Activated CD4-positive, CD25-positive, alpha-beta regulatory T cell treated with anti-CD3 and anti-CD28 coated beads, Interleukin-2, amount 50 U/mL, for 24 hours (primary cell): ENCODE measurements around the gene AFAP1.
A peak's percentile ranks its signal among the peaks of the same experiment; 100 is the strongest.

Experiments used
- ATAC-seq, 2 donors: fragments of 150-1000 bp; cut with Tn5 transposase; one replicate each; pipeline ENCODE4 v1.10.0; 2021; ENCODE audit warnings: mild to moderate bottlenecking in 1 of 2, moderate library complexity in 1 of 2

The AFAP1 gene

DNA sequence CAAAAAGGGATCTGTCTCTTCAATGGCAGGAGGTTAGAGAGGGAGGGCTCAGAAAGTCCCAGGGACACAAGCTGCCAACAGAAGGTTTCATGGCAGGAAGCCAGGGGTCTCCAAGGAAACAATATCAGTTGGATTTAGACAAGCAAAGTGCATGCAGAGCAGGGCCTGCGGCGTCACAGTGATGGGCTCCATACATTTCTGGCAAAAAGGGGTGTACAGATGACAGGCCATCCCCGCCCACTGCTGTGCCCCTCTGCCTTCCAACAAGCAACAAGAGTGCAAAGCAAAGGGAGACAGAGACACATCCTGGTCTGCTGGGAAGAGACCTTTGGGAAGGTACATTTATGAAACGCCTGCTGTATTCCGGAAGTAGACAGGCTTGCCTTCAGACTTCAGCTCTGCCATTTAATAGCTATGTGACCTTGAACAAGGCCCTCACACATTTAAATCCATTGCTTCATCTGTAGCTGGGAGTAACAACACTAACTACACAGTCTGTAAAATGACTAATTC, 121.2 kb downstream of the AFAP1 start:
- ATAC-seq = no peak

DNA sequence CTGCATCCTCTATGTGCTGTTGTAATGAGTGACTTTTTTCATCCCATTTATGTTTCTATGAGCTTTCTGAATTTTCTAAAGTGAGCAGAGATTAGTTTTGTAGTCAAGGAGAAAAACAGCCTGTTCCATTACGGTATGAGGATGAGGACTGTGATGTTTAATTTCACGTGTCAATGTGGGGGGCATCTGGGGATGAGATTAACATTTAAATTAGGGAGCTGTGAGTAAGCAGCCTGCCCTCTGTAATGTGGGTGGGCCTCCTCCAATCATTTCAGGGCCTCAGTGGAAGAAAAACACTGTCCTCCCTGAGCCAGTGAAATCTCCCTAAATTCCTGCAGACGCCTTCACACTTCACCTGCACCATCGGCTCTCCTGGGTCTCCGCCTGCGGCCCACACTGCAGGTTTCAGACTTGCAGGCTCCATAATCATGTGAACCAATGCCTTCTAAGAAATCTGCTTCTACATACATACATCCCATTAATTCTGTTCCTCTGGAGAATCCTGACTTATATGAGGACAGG, 121.7 kb downstream of the AFAP1 start:
- ATAC-seq = no peak

DNA sequence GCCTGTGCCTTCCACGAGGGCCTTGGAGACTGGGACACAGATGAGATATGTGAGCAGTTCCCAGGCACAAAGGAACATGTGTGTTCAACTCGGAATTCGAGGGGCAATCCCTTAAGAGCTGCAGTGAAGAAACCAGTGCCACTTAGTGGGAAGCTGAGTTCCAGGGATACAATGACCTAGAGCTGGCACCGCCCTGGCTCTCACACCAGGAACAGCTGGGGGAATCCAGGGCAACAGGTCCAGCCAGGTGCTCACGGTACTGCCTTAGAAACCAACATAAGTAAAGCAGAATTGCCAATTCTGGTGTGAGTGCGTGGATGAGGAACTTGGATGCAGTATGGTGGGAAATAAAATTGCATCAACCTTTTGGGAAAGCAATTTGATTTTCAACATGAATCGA, 122.9 kb downstream of the AFAP1 start:
- no peak for ATAC-seq

DNA sequence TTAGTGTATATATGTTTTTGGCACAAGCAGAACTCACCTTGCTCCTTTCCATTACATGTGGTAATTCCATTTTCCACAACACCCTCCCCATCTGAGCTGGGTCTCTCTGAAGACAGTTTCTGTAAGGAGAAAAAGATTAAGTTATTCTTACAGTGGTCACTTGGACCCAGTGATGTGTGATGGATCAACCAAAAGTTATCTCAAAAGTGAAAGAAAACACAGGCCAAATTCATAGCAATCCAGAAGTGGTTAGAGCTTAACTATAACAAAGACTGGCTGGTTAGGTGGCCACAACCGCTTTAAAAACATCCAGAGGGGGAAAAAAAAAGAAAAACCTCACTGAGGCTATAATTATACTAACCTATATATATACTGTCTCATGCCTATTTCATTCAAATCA, 123.7 kb downstream of the AFAP1 start:
- ATAC-seq = no peak

DNA sequence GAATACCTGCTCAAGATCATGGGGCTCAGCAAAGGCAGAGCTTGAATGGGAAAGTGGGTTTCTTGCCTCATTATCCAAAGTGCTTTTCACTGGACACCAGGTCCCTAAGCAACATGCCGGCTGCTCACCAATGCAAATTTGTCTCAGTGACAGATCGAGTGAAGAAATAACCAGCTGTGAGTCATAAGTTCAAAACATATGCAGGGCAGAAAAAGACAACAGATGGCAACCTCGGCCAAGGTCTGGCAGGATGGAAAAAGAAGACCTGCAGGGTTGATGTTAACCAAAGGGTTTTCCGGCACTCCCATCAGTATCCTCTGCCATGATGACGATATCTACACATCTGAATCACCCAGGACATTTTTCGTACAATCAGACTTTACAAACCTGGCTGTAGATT, 124.1 kb downstream of the AFAP1 start:
- ATAC-seq = no peak

DNA sequence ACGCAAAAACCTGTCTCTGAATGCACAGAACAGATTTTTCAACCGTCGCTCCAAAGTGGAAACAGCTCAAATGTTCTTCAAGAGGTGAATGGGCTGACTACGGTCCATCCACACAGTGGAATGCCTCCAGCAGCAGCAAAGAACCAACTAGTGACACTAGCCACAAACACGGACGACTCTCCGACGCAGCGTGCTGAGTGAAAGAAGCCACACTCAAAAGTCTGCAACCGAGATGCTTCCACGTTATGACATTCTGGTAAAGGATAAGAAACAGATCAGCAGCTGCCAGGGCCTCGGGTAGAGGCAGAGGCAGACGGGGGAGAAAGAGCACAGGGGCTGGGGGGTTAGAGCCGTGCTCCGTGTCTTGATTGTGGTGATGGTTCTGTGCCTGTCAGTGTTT, 125.2 kb downstream of the AFAP1 start:
- ATAC-seq = no peak

DNA sequence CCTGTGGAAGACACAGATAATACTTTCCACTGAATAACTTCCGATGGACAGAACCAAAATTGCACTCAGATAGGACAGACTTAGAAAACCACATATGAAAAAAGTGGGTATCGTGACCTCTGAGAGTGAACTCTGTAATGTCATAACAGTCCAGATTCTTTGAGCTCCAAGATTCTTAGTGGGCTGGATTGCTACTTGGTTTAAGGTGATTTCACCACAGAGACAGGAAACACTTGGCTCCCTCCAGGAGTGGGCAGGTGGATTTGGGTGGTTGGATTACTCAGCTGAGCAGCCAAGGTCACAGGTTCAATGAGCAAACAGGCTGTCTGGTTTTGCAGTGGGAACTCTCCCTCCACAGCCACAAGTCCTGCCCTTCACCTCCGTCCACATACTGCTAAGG, 126.0 kb downstream of the AFAP1 start:
- ATAC-seq = peak; percentile 33 to 46

DNA sequence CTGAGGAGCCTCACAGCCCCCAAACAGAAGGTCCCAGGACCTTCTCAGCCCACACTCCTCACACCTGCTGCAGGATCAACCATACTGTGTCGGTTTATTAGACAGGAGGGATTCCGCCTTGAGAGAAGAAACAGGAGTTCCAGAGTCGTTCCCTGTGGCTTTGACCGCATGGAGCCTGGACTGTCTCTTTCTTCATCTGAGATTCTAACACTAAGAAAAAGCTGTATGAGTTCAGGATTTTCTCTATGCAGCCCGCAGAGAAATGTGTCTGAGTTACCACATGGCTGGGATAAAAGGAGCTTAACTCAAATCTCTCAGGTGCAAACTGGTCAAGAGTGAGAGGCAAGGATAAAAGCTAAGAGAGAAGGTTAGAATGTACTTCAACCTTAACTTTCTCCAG, 126.7 kb downstream of the AFAP1 start:
- ATAC-seq = no peak

DNA sequence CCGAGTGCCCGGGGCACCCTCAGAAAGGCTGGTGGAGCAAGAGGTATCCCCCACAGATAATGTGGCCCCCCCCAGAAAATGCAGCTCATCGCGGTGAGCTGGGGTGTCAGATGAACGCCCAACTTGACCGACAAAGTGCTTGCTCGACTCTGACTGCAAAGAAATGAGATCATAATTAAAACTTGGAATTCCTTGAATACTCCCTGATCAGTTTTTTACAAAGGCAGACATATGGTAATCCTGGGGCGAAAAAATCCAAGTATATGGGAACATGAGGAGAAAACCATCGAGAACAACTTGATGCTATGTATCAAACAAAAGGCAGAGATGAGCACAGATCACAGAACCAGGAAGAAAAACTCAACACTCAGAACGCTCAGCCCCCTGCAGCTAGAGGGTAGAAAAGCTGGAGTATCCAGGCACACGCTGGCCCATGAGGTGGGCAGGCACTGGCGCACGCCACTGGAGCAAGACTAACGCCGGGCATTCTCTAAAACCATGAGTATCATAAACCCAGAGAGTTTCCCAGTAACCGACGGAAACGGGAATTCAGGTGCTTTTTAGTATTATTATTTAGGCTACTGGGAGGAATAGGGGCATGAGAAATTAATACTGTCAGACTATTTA, 127.3 kb downstream of the AFAP1 start:
- ATAC-seq = no peak

DNA sequence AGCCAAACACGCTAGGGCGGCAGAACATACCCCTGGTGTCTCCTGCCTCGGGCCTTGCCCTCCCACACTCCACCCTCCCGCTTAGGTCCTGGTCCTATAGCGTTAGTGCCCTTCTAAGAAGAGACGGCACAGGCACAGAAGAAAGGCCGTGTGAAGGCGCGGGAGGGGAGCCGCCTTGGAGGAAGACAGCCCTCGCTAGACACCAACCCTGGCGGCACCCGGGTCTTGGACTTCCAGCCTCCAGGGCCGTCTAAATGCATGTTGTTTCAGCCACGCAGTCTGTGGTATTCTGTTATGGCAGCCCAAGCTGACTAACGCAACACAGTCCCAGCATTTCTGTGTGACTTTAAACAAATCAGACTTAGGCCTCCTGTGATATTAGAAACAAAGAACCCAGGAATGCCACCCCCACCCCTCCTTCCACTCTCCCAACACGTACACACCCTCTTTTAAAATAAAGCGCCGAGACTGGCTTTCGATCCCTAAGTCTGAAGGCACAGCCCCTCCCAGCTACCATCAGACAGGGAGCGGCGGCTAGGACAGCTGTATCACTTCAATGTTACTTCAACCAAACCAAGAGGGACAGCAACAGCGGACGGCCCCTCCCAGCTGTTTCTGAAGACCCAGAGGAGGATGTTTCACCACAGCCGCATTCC, 128.0 kb downstream of the AFAP1 start:
- no peak for ATAC-seq

DNA sequence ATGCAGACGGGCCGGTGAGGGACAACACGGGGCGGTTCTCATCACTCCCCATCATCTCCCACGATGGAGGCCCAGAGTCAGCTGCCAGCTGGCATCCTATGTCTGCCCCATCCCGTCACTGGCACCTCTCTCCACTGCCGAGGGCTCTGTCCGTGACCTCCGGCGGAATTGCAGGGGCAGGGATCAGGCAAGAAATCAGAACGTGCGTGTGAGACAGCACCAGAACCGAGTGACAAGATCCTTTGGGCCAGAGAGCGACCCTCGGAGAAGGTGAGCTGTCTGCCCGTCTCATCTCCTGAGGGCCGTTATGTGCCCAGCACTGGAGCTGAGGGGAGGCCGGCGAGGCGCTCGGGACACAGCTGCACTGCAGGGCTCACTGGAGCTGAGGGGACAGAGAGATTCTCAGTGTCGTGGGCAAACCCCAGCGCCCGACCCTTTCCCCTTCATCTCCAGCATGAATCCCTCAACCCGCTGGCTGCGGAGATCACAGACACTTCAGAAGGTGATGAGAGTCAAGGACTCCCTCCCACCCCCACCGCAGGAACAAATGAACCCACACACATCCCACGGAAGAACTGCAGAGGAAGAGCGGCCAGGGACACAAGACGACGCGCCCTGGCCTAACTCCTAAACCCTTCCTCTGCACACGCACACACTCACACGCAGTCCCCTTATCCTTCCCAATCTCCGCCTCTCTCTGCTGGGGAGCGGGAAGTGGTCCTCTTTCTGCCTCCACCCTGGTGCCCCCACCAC, 128.7 kb downstream of the AFAP1 start:
- no peak for ATAC-seq

DNA sequence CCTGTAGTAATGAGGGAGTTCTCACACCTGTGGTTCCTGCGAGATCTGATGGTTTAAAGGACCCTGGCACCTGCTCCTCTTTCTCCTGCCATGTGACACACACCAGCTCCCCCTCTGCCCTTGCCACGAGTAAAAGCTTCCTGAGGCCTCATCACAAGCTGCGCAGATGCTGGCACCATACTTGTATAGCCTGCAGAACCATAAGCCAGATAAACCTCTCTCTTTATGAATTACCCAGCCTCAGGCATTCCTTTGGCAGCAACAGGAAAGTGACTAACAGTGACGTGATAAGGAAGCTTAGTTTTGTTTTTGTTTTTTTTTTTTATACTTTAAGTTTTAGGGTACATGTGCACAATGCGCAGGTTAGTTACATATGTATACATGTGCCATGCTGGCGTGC, 130.9 kb downstream of the AFAP1 start:
- no peak for ATAC-seq

DNA sequence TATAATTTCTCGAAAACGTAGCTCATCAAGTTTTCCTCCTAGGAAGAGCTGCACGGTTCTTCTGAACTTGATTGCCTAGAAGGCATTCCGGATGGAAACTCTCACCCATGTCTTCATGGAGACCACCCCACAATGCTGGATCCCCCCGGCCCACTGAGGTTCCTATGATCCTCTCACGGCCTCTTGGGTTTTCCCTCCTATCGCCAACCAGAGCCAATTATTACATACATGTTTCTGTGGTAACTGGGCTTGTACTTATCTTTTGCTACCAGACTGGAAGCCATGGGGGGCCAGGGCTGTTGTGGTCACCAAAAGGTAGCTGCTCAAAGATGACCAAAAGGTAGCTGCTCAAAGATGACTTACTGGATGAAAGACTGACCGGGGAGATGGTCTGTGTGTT, 131.5 kb downstream of the AFAP1 start:
- no peak for ATAC-seq

DNA sequence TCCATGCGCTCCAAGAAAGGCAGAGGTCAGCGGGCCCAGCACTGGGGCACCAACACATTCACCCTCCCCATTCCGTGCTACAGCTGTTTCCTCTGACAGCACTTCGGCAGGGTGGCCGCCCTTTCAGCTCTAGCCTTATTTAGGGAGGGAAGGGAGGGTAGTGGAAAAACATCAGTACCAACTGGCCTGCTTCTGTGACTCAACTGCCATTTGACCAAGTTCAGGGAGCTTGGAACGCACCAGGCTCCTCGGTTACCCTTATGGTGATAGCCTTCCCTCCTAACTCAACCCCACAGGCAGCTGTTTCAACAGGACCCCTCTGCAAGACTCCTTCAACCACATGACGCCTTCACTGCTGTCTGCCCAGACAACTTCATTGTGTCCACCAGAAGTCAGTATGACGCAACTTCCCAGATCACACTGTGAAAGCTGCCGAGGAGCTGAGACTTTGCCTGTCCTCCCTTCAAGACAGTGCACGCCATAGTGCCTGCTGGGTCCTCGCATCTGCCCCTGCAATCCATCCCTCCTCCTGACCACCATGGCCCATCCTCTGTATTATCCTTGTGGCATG, 132.2 kb downstream of the AFAP1 start:
- ATAC-seq = no peak

DNA sequence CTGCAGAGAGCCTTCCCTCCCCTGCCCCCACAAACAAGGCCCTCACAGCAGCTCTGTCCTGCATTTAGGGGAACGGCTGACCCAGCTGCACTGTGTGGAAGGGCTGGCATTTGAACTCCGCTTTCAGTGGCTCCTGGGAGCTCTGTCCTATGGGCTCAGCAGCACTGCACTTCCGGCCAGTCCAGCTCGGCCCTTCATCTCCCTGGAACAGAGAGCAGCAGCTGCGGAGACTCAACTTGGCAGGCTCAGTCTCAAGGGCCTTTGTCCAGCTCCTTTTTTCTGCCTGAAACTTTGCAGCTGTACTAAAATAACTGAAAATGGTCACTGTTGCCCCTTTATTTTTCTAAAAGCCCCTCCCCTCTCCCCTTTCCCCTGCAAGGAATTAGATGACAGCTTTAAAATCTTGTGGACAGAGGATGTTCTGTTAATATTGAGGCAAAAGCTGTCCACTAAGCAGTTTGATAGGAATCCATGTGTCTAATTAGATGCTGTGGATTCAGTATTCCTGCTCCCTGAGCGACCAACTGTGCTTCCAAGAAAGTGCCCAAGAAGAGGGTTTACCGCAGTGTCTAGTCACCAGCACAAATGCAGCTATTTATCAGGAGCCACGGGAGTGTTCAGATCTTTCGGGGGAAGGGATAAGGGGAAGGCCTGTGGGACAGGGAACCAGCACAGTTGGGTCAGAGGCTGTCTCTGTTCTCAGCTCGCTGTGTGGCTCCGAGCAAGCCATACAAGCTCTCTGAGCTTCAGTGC, 133.1 kb downstream of the AFAP1 start:
- no peak for ATAC-seq

DNA sequence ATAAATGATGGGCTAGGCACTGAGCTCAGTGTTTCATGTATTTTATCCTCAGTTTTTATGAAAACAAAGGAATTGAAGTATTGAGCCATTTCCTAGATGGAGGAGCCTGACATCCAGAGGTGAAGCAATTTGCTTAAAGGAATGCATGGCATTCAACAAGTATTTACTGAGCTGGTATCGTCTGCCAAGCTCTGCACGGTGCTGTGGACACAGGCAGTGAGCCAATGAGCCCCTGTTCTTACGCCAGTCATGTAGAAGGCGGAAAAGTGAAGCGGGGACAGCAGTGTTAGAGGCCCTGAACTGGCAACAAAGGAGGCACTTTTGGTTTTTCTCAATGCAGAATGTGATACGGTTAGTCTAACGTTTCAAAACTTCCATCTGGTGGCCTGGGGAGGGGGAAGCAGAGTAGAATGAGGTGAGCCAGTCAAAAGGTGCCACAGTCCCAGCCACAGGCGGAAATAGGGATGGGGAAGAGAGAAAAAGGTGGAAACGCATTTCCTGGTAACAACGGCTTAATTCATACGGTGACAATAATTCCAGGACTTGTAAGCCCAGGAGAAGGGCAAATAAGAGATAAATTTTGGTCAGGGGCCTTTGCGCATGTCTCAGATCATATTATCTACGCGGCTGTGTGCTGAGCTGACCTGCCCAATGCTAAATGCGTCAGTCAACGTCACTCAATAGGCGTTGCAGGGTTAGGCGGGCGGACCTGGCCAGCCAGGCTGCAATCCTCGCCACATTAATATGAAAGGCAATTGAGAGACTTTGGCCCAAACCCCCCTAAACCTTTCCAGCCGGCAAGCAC, 133.9 kb downstream of the AFAP1 start:
- no peak for ATAC-seq

DNA sequence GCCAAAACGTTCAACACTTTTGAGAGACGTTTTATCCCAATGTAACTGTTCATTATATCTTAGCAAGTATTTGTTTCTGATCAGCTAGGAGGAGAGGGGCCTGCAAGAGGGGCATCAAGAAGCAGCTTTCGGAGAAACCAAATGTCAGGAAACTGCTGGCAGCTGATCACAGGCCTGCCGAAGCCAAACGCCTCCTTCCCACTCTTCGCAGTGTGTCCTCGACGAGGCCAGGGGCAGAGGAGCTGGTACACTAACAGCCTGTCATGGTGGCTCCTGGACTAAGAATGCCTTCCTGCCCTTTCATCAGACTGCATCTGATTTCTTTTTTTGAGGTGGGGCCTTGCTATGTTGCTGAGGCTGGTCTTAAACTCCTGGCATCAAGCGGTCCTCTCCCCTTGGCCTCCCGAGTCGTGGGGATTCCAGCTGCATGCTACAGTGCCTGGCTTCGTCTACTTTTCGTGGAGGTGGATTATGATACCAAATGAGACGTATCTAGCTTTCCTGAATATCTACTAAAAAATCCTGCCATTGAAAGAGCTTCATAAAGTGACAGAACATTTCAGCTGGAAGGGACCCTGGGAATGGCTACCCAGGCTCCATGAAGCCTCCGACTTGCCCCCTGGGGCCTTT, 134.8 kb downstream of the AFAP1 start:
- no peak for ATAC-seq

DNA sequence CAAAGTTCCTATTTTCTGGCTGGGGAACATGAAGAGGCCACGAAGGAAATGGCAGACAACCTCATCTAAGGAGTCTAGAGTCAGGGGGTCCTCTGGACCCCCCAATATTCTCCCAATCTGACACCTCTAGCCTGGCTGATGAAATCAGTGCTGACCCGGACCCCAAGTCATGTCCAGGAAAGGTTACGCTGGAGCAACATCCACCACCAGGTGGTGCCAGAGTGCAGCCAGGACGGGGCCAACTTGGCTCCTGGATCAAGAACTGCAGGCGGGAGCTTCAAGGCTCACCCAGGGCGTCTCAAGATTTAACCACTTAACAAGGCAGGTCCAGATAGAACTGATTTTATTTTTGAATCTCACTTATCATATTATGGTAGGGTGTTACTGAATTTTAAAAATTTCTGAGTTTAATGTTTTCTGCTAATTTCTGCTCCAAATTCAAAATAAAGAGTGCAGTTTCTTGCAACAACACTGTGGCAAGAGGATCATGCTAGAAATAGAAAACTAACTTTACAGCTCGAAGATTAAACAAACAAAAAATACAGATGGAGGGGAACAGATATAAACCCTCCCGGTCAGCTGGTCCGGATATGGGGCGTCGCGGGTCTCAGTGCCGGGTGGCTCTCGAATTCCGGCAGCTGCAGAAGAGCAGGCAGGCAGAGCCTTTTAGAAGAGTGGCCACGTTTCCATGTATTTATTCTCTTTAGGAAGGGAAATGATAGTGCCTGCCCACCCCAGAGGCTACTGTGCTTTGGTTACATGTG, 135.5 kb downstream of the AFAP1 start:
- ATAC-seq = peak; percentile 77 to 80

DNA sequence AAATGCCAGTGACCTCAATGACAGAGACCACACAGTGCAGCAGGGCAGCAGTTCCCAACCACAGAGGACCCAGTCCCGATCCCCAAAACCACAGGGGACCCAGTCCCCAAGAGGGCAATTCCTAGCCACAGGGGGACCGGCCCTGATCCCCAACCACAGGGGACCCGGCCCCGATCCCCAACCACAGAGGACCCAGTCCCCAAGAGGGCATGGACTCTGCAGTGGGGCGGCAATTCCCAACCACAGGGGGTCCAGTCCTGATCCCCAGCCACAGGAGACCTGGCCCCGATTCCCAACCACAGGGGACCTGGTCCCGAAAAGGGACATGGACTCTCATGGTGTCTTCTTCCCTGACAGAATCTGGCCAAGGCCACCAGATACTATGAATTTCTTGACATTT, 136.3 kb downstream of the AFAP1 start:
- ATAC-seq = no peak

DNA sequence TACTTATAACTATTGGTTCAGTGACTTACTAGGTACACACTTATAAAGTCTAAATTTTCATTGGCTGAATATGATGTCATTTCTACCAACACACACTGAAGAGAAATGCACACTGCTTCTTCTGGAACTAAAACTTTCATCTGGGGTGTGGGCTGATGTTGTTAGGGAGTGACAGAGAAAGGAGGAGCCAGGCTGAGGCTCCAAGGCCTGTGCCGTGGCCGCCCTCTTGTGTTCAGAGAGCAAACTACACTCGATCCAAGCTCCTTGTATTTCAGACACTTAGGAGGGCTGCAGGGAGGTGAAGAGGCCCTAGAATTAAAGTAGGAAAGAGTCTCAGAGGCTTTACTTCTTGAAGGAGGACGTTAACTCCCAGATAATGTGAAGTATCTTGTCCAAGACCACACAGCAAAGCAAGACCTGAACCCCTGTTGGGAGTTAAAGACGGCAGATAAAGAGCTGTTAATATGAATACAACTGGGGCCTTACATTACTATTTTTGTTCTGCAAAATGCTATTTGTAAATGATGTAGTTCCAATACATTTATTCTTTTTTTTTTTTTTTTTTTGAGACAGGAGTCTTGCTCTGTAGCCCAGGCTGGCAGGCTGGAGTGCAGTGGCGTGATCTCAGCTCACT, 137.5 kb downstream of the AFAP1 start:
- ATAC-seq = peak; percentile 80 to 87
